H9 (cell line): Measurements from ENCODE around the gene PRKCA. TPM values are rescaled to one million over a fixed set of nuclear protein-coding genes. Genes with fewer than 3 reads are reported as not detected.

Source experiments
- DNase-seq: peaks from one replicate; pipeline ENCODE4 v3.0.0-alpha.2; 2017
- H2AFZ ChIP-seq: one replicate; pipeline ENCODE4 v1.6.1; 2013; ENCODE audit warnings: mild to moderate bottlenecking, low read length, control low read depth, moderate library complexity
- H2AK5ac ChIP-seq: 2 replicates; pipeline ENCODE4 v1.6.1; 2013; ENCODE audit warnings: low read length, control low read depth, mixed read lengths; ENCODE audit not compliant: insufficient read length
- H2BK120ac ChIP-seq: one replicate; pipeline ENCODE4 v1.6.1; 2013; ENCODE audit warnings: low read depth, mild to moderate bottlenecking, low read length, control low read depth, inconsistent platforms; ENCODE audit not compliant: poor library complexity, severe bottlenecking
- H2BK12ac ChIP-seq: 2 replicates; pipeline ENCODE4 v1.6.1; 2013; ENCODE audit warnings: low read length, control low read depth, mixed read lengths, low read depth; ENCODE audit not compliant: insufficient read length
- H2BK15ac ChIP-seq: 2 replicates; pipeline ENCODE4 v1.6.1; 2013; ENCODE audit warnings: low read depth, low read length, control low read depth
- H2BK20ac ChIP-seq: one replicate; pipeline ENCODE4 v1.6.1; 2013; ENCODE audit warnings: low read depth, mild to moderate bottlenecking, low read length, control low read depth, inconsistent platforms; ENCODE audit not compliant: poor library complexity, severe bottlenecking
- H2BK5ac ChIP-seq: 2 replicates; pipeline ENCODE4 v1.6.1; 2013; ENCODE audit warnings: low read length, control low read depth, mixed read lengths; ENCODE audit not compliant: insufficient read length
- H3K14ac ChIP-seq: 2 replicates; pipeline ENCODE4 v1.6.1; 2013; ENCODE audit warnings: low read length, control low read depth; ENCODE audit not compliant: insufficient read depth
- H3K18ac ChIP-seq: 2 replicates; pipeline ENCODE4 v1.6.1; 2013; ENCODE audit warnings: low read depth, mild to moderate bottlenecking, mixed read lengths, low read length, control low read depth; ENCODE audit not compliant: insufficient read length
- H3K23ac ChIP-seq: 2 replicates; pipeline ENCODE4 v1.6.1; 2013; ENCODE audit warnings: low read length, control low read depth, mixed read lengths, low read depth; ENCODE audit not compliant: insufficient read length
- H3K23me2 ChIP-seq: 2 replicates; pipeline ENCODE4 v1.6.1; 2013; ENCODE audit warnings: low read depth, mild to moderate bottlenecking, mixed read lengths, low read length, control low read depth; ENCODE audit not compliant: insufficient read length, poor library complexity, severe bottlenecking
- H3K27ac ChIP-seq: 2 replicates; pipeline ENCODE4 v1.5.1; 2013; ENCODE audit warnings: low read length, control low read depth, mixed read lengths, low read depth; ENCODE audit not compliant: insufficient read length
- H3K27me3 ChIP-seq: 2 replicates; pipeline ENCODE4 v1.6.1; 2013; ENCODE audit warnings: low read length, control low read depth, inconsistent platforms; ENCODE audit not compliant: insufficient read depth
- H3K4ac ChIP-seq: 2 replicates; pipeline ENCODE4 v1.6.1; 2013; ENCODE audit warnings: low read depth, mild to moderate bottlenecking, control low read depth, inconsistent platforms, low read length, moderate library complexity
- H3K4me1 ChIP-seq: 2 replicates; pipeline ENCODE4 v1.6.1; 2013; ENCODE audit warnings: low read length, control low read depth, inconsistent platforms; ENCODE audit not compliant: insufficient read depth
- H3K4me2 ChIP-seq: 2 replicates; pipeline ENCODE4 v1.6.1; 2013; ENCODE audit warnings: low read length, control low read depth, mixed read lengths; ENCODE audit not compliant: insufficient read length, insufficient read depth
- H3K56ac ChIP-seq: 2 replicates; pipeline ENCODE4 v1.6.1; 2013; ENCODE audit warnings: low read depth, mild to moderate bottlenecking, mixed read lengths, low read length, control low read depth; ENCODE audit not compliant: insufficient read length
- H3K79me1 ChIP-seq: 2 replicates; pipeline ENCODE4 v1.6.1; 2013; ENCODE audit warnings: low read depth, mild to moderate bottlenecking, moderate library complexity, low read length, control low read depth, inconsistent platforms; ENCODE audit not compliant: insufficient read depth, poor library complexity, severe bottlenecking
- H3K79me2 ChIP-seq: 2 replicates; pipeline ENCODE4 v1.6.1; 2013; ENCODE audit warnings: low read length, control low read depth, inconsistent platforms; ENCODE audit not compliant: insufficient read depth
- H3K9ac ChIP-seq: 2 replicates; pipeline ENCODE4 v1.6.1; 2013; ENCODE audit warnings: low read length, control low read depth, mixed read lengths; ENCODE audit not compliant: insufficient read length; ENCODE audit errors: extremely low read depth
- H3K9me3 ChIP-seq: one replicate; pipeline ENCODE4 v1.6.1; 2013; ENCODE audit warnings: low read depth, low read length, inconsistent platforms; ENCODE audit not compliant: control insufficient read depth
- H3T11ph ChIP-seq: one replicate; pipeline ENCODE4 v1.6.1; 2013; ENCODE audit warnings: mild to moderate bottlenecking, low read length, control low read depth, inconsistent platforms
- H4K20me1 ChIP-seq: one replicate; pipeline ENCODE4 v1.6.1; 2013; ENCODE audit not compliant: control insufficient read depth, insufficient read length, insufficient read depth
- H4K5ac ChIP-seq: 2 replicates; pipeline ENCODE4 v1.6.1; 2013; ENCODE audit warnings: low read depth, mild to moderate bottlenecking, mixed read lengths, low read length, control low read depth; ENCODE audit not compliant: insufficient read length
- H4K8ac ChIP-seq: replicated peaks from 2 replicates; pipeline ENCODE4 v1.6.1; 2013; ENCODE audit warnings: low read length, control low read depth, mixed read lengths, low read depth; ENCODE audit not compliant: insufficient read length
- H4K91ac ChIP-seq: 2 replicates; pipeline ENCODE4 v1.6.1; 2013; ENCODE audit warnings: low read depth, mild to moderate bottlenecking, moderate library complexity, mixed read lengths, low read length, control low read depth; ENCODE audit not compliant: insufficient read length
- H3K27ac Mint-ChIP-seq, 3 experiments: 2 replicates in 2 of 3; 3 replicates in 1 of 3; pipeline ENCODE4 v1.8.0; 2020 to 2021; ENCODE audit warnings: mixed read lengths in 3 of 3, mild to moderate bottlenecking in 1 of 3, moderate library complexity in 1 of 3
- H3K27me3 Mint-ChIP-seq: 2 replicates; pipeline ENCODE4 v1.8.0; 2021; ENCODE audit warnings: low read depth, mild to moderate bottlenecking, moderate library complexity, mixed read lengths
- H3K36me3 Mint-ChIP-seq, 3 experiments: 2 replicates in 2 of 3; 3 replicates in 1 of 3; pipeline ENCODE4 v1.8.0; 2020 to 2021; ENCODE audit warnings: low read depth in 3 of 3, mixed read lengths in 3 of 3; ENCODE audit not compliant: insufficient read depth in 1 of 3
- H3K4me1 Mint-ChIP-seq, 2 experiments: 2 replicates each; pipeline ENCODE4 v1.8.0; 2020; ENCODE audit warnings: mixed read lengths in 2 of 2
- H3K4me3 Mint-ChIP-seq, 2 experiments: 2 replicates in 1 of 2; 3 replicates in 1 of 2; pipeline ENCODE4 v1.8.0; 2020 to 2021; ENCODE audit warnings: mild to moderate bottlenecking in 2 of 2, mixed read lengths in 2 of 2, moderate library complexity in 1 of 2
- H3K9me3 Mint-ChIP-seq, 2 experiments: 2 replicates in 1 of 2; 3 replicates in 1 of 2; pipeline ENCODE4 v1.8.0; 2020; ENCODE audit warnings: mild to moderate bottlenecking in 2 of 2, mixed read lengths in 2 of 2, moderate library complexity in 1 of 2
- CTCF ChIP-seq: fragments of 200-600 bp; sonication (generic); conservative IDR thresholded peaks from 3 replicates; pipeline ENCODE4 v1.8.0; 2021; ENCODE audit warnings: antibody characterized with exemption, mild to moderate bottlenecking
- WGBS: extraction: QIAGEN DNeasy Blood & Tissue Kit; methylation state at CpG from one replicate; pipeline ENCODE4 v1.1.7; 2013; ENCODE audit warnings: missing lambda C conversion rate, low lambda C conversion rate, mixed read lengths; ENCODE audit not compliant: insufficient read length; ENCODE audit errors: extremely low coverage; 5-methylcytosine and 5-hydroxymethylcytosine counted together
- total RNA-seq: library from RNA; stranded (reverse); gene quantifications from 2 replicates; pipeline ENCODE4 v1.2.1, GENCODE V29; 2021

PRKCA gene
- total RNA-seq, 1 experiment from 2014 or later, result 10.5 TPM

- Histone ChIP-seq H3K23me2 (no peaks in the 10 kb centered on the region), H3K27me3 (no peaks in the 10 kb centered on the region), H3K14ac (no peak overlapping the region), H3K18ac (no peak overlapping the region), H3K4me1 (no peaks in the 10 kb centered on the region), H2BK15ac (no peak overlapping the region), H3K9ac (no peak overlapping the region), H3K79me2 (no peaks in the 10 kb centered on the region), H3K4ac (no peak overlapping the region), H3K56ac (no peak overlapping the region), H2AK5ac (no peak overlapping the region), H3K4me2 (no peak overlapping the region), H4K5ac (no peak overlapping the region), H3K9me3 (no peaks in the 10 kb centered on the region), H3K27ac (no peak overlapping the region), H3K79me1 (no peaks in the 10 kb centered on the region), H2BK120ac (no peak overlapping the region), H2AFZ (no peak overlapping the region), H2BK12ac (no peak overlapping the region), H2BK5ac (no peak overlapping the region), H4K20me1 (no peaks in the 10 kb centered on the region), H4K91ac (no peak overlapping the region), H3K23ac (no peak overlapping the region), H2BK20ac (no peak overlapping the region), H3T11ph (no peak overlapping the region), H4K8ac (no peak overlapping the region)
- no peaks in the 10 kb centered on the region for H3K9me3 Mint-ChIP-seq
- peaks cover 32 to 43% of the 10 kb centered on the region in 2 experiments for H3K4me1 Mint-ChIP-seq
- H3K27me3 Mint-ChIP-seq, result no peaks in the 10 kb centered on the region
- H3K27ac Mint-ChIP-seq, result no peak overlapping the region
- no CpG with 5 or more reads among the region's 4 CpGs for WGBS
- DNase-seq, result no peak
- peaks cover under 1 to 2% (median 1%) of the 10 kb centered on the region in 3 experiments; a peak in 5 of 7 replicates for H3K36me3 Mint-ChIP-seq
- no peak overlapping the region for H3K4me3 Mint-ChIP-seq
- no peak for TF ChIP-seq CTCF
Observed at GRCh38 chr17:66738301-66738700, 435.9 kb downstream of the PRKCA start.
